ENCODE measurements around the gene CD47.

Gene CD47

DNA sequence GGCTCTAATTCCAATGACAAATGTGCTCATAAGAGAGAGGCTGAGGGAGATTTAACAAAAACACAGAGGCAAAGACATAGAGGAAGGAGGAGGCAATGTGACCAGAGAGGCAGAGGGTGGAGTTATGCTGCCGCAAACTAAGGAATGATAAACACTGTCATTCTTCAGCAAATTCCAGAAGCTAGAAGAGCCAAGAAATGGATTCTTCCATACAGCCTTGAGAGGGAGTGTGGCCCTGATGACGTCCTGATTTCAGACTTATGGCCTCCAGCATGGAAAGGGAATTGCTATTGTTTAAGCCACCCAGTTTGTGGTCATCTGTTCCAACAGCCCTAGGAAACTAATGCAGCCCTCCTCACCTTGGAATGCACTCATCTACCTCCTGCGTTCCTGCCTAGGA lies 30.5 kb downstream of the CD47 start:
- Histone ChIP-seq H3K27me3 (no peaks in the 10 kb centered on the region), H3K4me1 (no peaks in the 10 kb centered on the region; the same call in 1 of the 2 replicates), H3K9me3 (no peaks in the 10 kb centered on the region), H3K36me3 (peaks cover 21% of the 10 kb centered on the region), H3K4me3 (ENCODE audit: low read depth, low read length) (no peak overlapping the region)
- no peak for DNase-seq
- TF ChIP-seq, protein P1, sequence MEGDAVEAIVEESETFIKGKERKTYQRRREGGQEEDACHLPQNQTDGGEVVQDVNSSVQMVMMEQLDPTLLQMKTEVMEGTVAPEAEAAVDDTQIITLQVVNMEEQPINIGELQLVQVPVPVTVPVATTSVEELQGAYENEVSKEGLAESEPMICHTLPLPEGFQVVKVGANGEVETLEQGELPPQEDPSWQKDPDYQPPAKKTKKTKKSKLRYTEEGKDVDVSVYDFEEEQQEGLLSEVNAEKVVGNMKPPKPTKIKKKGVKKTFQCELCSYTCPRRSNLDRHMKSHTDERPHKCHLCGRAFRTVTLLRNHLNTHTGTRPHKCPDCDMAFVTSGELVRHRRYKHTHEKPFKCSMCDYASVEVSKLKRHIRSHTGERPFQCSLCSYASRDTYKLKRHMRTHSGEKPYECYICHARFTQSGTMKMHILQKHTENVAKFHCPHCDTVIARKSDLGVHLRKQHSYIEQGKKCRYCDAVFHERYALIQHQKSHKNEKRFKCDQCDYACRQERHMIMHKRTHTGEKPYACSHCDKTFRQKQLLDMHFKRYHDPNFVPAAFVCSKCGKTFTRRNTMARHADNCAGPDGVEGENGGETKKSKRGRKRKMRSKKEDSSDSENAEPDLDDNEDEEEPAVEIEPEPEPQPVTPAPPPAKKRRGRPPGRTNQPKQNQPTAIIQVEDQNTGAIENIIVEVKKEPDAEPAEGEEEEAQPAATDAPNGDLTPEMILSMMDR (IDR thresholded peaks at IDR 0.05; ENCODE audit: low read depth, low read length), result no peak

DNA sequence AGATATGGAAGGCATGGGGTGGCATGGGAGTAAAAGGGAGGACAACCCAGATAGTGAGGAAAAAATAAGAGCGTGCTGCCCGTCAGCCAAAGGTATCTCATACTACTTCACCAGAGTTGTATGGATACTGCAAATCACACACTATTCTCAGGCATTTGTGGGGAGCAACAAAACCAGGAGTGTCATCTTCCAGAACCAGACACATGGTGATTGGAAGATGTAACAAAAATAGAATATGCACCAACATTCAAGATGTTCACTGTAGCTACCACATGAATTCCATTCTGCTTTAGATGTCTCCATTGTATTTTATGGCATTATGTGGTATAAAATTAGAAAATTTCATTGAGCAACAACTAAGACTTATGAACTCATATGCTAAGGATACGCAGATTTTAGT lies 34.9 kb downstream of the CD47 start:
- TF ChIP-seq, protein P1 (IDR thresholded peaks at IDR 0.05; ENCODE audit: low read depth, low read length), result no peak
- DNase-seq, result no peak
- H3K36me3 ChIP-seq, result peaks cover 21% of the 10 kb centered on the region

DNA sequence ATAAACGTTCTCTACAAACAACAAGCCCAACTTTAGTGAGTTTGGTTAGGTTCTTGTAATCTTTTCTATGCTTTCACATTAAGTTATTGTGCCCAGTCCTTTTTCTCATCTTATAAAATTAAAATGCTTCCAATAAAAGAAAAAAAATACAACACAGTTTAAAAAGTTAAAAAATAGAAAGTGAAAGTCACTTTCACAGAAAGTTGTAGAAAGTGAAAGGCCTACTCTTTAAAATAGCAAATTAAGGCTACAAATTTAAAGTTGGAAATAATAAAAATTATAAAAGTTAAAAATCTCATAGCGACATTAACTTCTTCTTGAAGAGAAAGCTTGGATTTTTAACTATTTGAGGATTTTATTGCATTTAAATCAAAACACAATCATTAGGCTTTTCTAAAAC lies 35.9 kb downstream of the CD47 start:
- no peak for DNase-seq
- no peak overlapping the region for H3K4me3 ChIP-seq (ENCODE audit: low read depth, low read length)
- TF ChIP-seq, protein P1 (IDR thresholded peaks at IDR 0.05; ENCODE audit: low read depth, low read length), result no peak
- H3K27me3 ChIP-seq, result no peaks in the 10 kb centered on the region
- no peaks in the 10 kb centered on the region for H3K4me1 ChIP-seq
- peaks cover 14% of the 10 kb centered on the region for H3K36me3 ChIP-seq
- no peaks in the 10 kb centered on the region for H3K9me3 ChIP-seq

More for the DNA sequence above, 34.9 kb downstream of the CD47 start:
- H3K27me3 ChIP-seq, result no peaks in the 10 kb centered on the region
- H3K4me3 ChIP-seq (ENCODE audit: low read depth, low read length), result no peak overlapping the region
- no peaks in the 10 kb centered on the region for H3K4me1 ChIP-seq
- H3K9me3 ChIP-seq, result no peaks in the 10 kb centered on the region

DNA sequence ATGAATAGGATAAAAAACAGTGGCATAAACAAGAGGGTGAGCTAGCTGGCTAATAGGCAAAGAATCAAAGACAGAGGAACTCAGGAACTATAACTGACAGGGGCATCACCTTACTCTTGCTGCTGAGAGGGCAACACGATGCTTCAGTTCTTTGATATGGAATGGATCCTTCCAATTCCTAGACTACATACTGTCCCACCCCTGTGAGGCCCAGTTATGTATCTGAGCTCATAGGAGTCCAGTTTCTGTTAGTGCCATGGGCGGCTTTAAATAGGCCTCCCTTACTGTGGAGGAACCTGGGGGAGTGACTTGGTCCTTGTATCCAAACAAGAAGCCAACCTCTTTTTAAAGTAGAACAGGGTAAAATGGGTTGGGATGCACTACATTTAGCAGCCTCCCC lies 37.3 kb downstream of the CD47 start:
- no peak for DNase-seq
- Histone ChIP-seq H3K36me3 (peaks cover 7% of the 10 kb centered on the region), H3K9me3 (no peaks in the 10 kb centered on the region), H3K27me3 (no peaks in the 10 kb centered on the region), H3K4me1 (no peaks in the 10 kb centered on the region), H3K4me3 (ENCODE audit: low read depth, low read length) (no peak overlapping the region)
- TF ChIP-seq, protein P1 (IDR thresholded peaks at IDR 0.05; ENCODE audit: low read depth, low read length), result no peak

DNA sequence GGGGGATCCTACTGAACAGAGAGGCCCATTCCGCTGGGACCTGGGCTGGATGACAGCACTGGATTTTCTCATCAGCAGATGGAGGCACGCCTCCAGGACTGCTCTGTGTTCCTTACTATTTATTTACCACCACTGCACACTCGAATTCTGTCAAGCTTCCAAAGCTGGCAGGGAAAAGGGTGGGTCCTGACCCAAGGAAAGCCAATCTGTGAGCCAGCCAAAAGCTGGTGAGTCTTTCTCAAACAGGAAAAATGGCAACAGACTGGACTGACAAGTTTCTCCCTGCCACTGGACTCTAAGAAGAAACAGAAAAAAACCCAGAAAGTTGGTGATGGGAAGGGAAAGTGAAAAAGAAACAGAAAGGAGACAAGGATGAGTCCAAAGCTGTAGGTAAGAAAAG lies 37.8 kb downstream of the CD47 start:
- Histone ChIP-seq H3K4me1 (no peaks in the 10 kb centered on the region), H3K27me3 (no peaks in the 10 kb centered on the region), H3K4me3 (ENCODE audit: low read depth, low read length) (no peak overlapping the region), H3K36me3 (peaks cover 3% of the 10 kb centered on the region), H3K9me3 (no peaks in the 10 kb centered on the region)
- TF ChIP-seq, protein P1 (IDR thresholded peaks at IDR 0.05; ENCODE audit: low read depth, low read length), result no peak
- DNase-seq, result no peak

DNA sequence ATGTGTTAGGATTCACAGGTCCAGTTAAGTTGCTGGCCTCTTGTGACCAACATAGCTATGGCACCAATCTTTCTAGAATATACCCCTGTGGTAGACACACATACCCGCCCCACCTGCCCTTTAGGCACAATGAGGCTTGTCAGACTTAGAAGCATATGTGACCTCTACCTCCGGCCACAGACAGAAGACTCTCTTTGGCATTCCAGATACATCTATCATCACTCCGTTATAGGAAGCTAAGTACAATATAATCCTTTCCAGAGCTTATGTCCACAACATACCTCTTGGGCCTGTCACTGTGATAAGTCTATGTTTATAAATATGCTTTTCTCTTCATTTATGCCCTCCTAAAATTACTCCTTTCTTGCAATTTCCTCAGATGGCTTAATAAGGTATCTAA lies 39.8 kb downstream of the CD47 start:
- no peaks in the 10 kb centered on the region for H3K4me1 ChIP-seq
- TF ChIP-seq, protein P1 (IDR thresholded peaks at IDR 0.05; ENCODE audit: low read depth, low read length), result no peak
- peaks cover 2% of the 10 kb centered on the region; the same call in 1 of the 2 replicates for H3K36me3 ChIP-seq

More for the DNA sequence above, 39.8 kb downstream of the CD47 start:
- no peak overlapping the region for H3K4me3 ChIP-seq (ENCODE audit: low read depth, low read length)
- H3K9me3 ChIP-seq, result no peaks in the 10 kb centered on the region
- DNase-seq, result no peak
- H3K27me3 ChIP-seq, result no peaks in the 10 kb centered on the region
